Progenitor cell of endocrine pancreas (in vitro differentiated cells): ENCODE measurements around the gene ZP1. TPM values are rescaled to one million over a fixed set of nuclear protein-coding genes. Genes with fewer than 3 reads are reported as not detected.

Source experiments
- DNase-seq: peaks from one replicate; pipeline ENCODE4 v3.0.0; 2021; ENCODE audit warnings: low spot score; ENCODE audit not compliant: unreplicated experiment
- H3K27ac Mint-ChIP-seq: 2 replicates; pipeline ENCODE4 v1.8.0; 2021; ENCODE audit warnings: mild to moderate bottlenecking, moderate library complexity, mixed read lengths
- H3K27me3 Mint-ChIP-seq: 2 replicates; pipeline ENCODE4 v1.8.0; 2021; ENCODE audit warnings: mixed read lengths
- H3K36me3 Mint-ChIP-seq: 2 replicates; pipeline ENCODE4 v1.8.0; 2022; ENCODE audit warnings: mixed read lengths; ENCODE audit not compliant: insufficient read depth
- H3K4me1 Mint-ChIP-seq: 2 replicates; pipeline ENCODE4 v1.8.0; 2021; ENCODE audit warnings: low read depth, mixed read lengths
- H3K4me3 Mint-ChIP-seq: 2 replicates; pipeline ENCODE4 v1.8.0; 2021; ENCODE audit warnings: low read depth, mild to moderate bottlenecking, moderate library complexity, mixed read lengths
- H3K9me3 Mint-ChIP-seq: 2 replicates; pipeline ENCODE4 v1.8.0; 2021; ENCODE audit warnings: low read depth, mixed read lengths
- total RNA-seq: library from RNA; stranded (reverse); gene quantifications from 2 replicates; pipeline ENCODE4 v1.2.1, GENCODE V29; 2021
- TF ChIP-seq, protein P1 (sequence below): fragments of 200-600 bp; sonication (generic); IDR thresholded peaks from one replicate; pipeline ENCODE4 v1.5.0; 2021; ENCODE audit warnings: antibody characterized with exemption, mild to moderate bottlenecking; ENCODE audit not compliant: unreplicated experiment

ZP1 gene
- total RNA-seq, 1 donor from 2014 or later = not detected

- Mint-ChIP-seq H3K4me3 (no peak overlapping the region), H3K27ac (no peak overlapping the region), H3K9me3 (no peaks in the 10 kb centered on the region), H3K27me3 (peaks cover 19% of the 10 kb centered on the region), H3K4me1 (no peaks in the 10 kb centered on the region), H3K36me3 (no peaks in the 10 kb centered on the region)
- no peak for DNase-seq
- TF ChIP-seq, protein P1, sequence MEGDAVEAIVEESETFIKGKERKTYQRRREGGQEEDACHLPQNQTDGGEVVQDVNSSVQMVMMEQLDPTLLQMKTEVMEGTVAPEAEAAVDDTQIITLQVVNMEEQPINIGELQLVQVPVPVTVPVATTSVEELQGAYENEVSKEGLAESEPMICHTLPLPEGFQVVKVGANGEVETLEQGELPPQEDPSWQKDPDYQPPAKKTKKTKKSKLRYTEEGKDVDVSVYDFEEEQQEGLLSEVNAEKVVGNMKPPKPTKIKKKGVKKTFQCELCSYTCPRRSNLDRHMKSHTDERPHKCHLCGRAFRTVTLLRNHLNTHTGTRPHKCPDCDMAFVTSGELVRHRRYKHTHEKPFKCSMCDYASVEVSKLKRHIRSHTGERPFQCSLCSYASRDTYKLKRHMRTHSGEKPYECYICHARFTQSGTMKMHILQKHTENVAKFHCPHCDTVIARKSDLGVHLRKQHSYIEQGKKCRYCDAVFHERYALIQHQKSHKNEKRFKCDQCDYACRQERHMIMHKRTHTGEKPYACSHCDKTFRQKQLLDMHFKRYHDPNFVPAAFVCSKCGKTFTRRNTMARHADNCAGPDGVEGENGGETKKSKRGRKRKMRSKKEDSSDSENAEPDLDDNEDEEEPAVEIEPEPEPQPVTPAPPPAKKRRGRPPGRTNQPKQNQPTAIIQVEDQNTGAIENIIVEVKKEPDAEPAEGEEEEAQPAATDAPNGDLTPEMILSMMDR = no peak
Measured at GRCh38 chr11:60825790-60826189, 41.6 kb upstream of the ZP1 start.

GRCh38 chr11:60830478-60831142 is 36.7 kb upstream of the ZP1 start:
- no peaks in the 10 kb centered on the region for H3K4me1 Mint-ChIP-seq
- H3K9me3 Mint-ChIP-seq = no peaks in the 10 kb centered on the region
- H3K27ac Mint-ChIP-seq = no peak overlapping the region
- no peaks in the 10 kb centered on the region for H3K36me3 Mint-ChIP-seq
- H3K4me3 Mint-ChIP-seq = no peak overlapping the region
- H3K27me3 Mint-ChIP-seq = peaks cover 45% of the 10 kb centered on the region
- no peak for DNase-seq
- TF ChIP-seq, protein P1 = no peak

GRCh38 chr11:60831143-60831500 is 36.2 kb upstream of the ZP1 start:
- peaks cover 45% of the 10 kb centered on the region for H3K27me3 Mint-ChIP-seq
- H3K27ac Mint-ChIP-seq = no peak overlapping the region
- H3K4me3 Mint-ChIP-seq = no peak overlapping the region
- no peaks in the 10 kb centered on the region for H3K4me1 Mint-ChIP-seq
- TF ChIP-seq, protein P1 = peak; percentile 93
- DNase-seq = peak; percentile 70
- no peaks in the 10 kb centered on the region for H3K36me3 Mint-ChIP-seq
- no peaks in the 10 kb centered on the region for H3K9me3 Mint-ChIP-seq

- no peak overlapping the region for H3K4me3 Mint-ChIP-seq
- TF ChIP-seq, protein P1 = no peak
- H3K36me3 Mint-ChIP-seq = no peaks in the 10 kb centered on the region
- no peaks in the 10 kb centered on the region for H3K9me3 Mint-ChIP-seq
- no peaks in the 10 kb centered on the region for H3K4me1 Mint-ChIP-seq
- H3K27ac Mint-ChIP-seq = no peak overlapping the region
- no peak for DNase-seq
- peaks cover 45% of the 10 kb centered on the region for H3K27me3 Mint-ChIP-seq
Measured at GRCh38 chr11:60831501-60832079, 35.8 kb upstream of the ZP1 start.

DNA sequence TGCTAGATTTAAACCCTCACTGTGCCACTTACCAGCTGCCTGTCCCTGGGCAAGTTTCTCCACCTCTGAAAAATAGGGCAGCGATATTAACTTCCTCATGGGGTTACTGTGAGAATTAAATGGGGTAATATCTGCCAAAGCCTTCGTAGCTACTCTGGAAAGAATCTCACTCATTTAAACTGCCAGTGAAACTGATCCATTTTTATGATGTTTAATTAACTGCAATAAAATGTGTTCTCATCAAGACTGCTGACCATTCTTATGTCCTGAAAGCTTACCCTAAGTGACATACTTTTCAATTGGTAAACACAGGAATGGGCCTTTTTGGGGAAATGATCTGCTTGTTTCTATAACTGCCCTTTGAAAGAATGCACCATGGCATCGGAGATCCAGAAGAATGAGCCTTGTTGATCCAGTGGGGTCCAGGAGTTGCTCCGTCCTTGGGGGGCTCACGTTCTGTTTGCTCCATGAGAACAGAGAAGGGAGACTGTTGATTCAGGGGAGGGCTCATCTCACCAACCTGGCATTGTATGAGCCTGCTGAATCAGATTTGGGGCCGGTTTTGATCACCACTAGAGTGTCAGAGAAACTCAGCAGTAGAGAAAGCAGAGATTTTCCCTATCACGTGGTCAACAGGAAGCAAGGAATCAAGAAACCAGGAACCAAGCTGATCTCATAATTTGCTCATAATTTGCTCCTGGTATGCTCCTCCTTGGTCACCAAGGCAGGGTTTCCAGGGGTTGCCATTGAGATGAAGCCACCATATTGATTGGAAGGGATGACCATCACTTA is 32.4 kb upstream of the ZP1 start:
- no peak overlapping the region for H3K4me3 Mint-ChIP-seq
- H3K27ac Mint-ChIP-seq = no peak overlapping the region
- TF ChIP-seq, protein P1 = no peak
- H3K27me3 Mint-ChIP-seq = peaks cover 33% of the 10 kb centered on the region
- no peaks in the 10 kb centered on the region for H3K9me3 Mint-ChIP-seq
- H3K4me1 Mint-ChIP-seq = no peaks in the 10 kb centered on the region
- DNase-seq = no peak
- no peaks in the 10 kb centered on the region for H3K36me3 Mint-ChIP-seq
